Measurements from ENCODE around the gene COL15A1.

GRCh38 chr9:98917746-98918487 is 25.8 kb upstream of the COL15A1 start:
- no peak for TF ChIP-seq CTCF (conservative IDR thresholded peaks at IDR 0.05; ENCODE audit: low read length)
- no peak for TF ChIP-seq EZH2phosphoT487 (IDR thresholded peaks at IDR 0.05; ENCODE audit: borderline replicate concordance)
